Erythroblast (primary cell): Measurements from ENCODE around the gene GJA8.
"Not testable (repeated sequence)": the region's sequence is repeated elsewhere in the genome, so short reads cannot be mapped to it uniquely, and the experiment has no call there.

Source experiments
- DNase-seq, 2 experiments: peaks; one replicate each; lab custom pipeline; 2025; lab: John Stamatoyannopoulos, UW
- GATA1 ChIP-seq: IDR thresholded peaks from 2 replicates; pipeline ENCODE4 v1.6.1; 2011; ENCODE audit warnings: low read depth, mild to moderate bottlenecking, control low read depth, low read length, moderate library complexity
- POLR2A ChIP-seq: IDR thresholded peaks from 2 replicates; pipeline ENCODE4 v1.6.1; 2011; ENCODE audit warnings: mild to moderate bottlenecking, low read length

The GJA8 gene

DNA sequence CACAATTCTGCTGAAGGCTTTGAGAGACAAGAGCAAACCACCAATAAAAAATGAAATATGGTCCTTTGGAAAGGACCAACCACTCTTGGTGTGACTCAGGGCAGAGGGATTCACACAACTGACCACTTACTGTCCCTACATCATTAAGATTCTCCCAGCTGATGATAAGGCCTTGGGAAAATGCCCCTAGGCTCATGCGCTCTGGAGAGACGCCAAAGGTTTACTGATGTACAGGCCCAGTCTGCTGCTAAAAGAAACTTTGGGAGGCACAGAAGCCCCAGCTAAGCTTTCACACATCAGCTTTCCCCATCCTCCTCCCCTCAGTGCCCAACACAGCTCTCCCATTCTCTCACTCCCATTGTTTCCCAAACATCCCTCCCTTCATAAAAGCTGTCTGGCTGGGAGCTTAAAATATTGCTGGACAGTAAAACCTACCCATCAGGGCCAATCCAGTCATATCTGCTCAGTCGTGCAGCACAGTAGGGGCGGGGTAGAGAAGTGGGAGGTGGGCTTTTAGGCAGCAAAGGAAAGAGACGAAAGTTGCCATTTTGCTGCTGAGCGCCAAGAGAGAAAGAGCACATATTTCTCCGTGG lies at the start of gene GJA8:
GJA8 (plus strand) TSS at position 543 of the 593 bp plus-strand sequence. CDS start 5,161 bp downstream, outside the sequence.
- no peak for DNase-seq
- no peak for TF ChIP-seq GATA1
- no peak for TF ChIP-seq POLR2A

DNA sequence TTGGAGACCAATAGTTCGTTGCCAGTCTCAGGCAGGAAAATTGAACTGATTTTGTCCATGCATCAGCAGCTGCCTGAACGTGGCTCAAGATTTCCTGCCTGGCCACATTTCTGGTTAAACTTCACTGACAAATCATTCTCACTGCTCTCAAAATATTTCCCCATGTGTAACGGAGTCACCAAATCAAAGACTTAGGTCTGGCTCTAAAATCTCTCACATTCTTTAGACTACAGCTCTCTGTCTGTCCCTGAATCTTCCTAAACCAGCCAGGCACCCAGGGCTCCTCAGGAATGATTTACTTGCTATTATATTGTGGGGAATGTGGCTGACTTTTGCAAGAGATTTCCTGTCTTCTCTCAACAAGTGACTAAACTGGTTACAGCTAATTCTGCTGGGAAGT lies 49.2 kb upstream of the GJA8 start:
- no peak for DNase-seq
- TF ChIP-seq POLR2A (no peak), GATA1 (no peak)

DNA sequence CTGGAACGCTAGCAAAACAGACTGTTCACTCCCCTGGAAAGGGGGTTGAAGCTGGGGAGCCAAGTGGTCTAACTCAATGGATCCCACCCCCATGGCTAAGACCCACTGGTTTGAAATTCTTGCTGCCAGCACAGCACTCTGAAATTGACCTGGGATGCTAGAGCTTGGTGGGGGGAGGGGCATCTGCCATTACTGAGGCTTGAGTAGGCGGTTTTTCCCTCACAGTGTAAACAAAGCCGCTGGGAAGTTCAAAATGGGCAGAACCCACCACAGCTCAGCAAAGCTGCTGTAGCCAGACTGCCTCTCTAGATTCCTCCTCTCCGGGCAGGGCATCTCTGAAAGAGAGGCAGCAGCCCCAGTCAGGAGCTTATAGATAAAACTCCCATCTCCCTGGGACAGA lies 47.6 kb upstream of the GJA8 start:
- DNase-seq, result not testable (repeated sequence)

DNA sequence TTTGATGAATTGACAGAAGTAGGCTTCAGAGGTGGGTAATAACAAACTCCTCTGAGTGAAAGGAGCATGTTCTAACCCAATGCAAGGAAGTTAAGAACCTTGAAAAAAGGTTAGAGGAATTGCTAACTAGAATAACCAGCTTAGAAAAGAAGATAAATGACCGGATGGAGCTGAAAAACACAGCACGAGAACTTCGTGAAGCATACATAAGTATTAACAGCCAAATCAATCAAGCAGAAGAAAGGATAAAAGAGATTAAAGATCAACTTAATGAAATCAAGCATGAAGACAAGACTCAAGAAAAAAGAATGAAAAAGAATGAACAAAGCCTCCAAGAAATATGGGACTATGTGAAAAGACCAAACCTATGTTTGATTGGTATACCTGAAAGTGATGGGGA lies 46.6 kb upstream of the GJA8 start:
- DNase-seq, result not testable (repeated sequence)

DNA sequence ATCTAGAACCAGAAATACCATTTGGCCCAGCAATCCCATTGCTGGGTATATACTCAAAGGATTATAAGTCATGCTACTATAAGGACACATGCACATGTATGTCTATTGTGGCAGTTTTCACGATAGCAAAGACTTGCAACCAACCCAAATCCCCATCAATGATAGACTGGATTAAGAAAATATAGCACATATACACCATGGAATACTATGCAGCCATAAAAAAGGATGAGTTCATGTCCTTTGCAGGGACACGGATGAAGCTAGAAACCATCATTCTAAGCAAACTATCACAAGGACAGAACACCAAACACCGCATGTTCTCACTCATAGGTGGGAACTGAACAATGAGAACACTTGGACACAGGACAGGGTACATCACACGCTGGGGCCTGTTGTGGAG lies 35.4 kb upstream of the GJA8 start:
- not testable (repeated sequence) for DNase-seq

DNA sequence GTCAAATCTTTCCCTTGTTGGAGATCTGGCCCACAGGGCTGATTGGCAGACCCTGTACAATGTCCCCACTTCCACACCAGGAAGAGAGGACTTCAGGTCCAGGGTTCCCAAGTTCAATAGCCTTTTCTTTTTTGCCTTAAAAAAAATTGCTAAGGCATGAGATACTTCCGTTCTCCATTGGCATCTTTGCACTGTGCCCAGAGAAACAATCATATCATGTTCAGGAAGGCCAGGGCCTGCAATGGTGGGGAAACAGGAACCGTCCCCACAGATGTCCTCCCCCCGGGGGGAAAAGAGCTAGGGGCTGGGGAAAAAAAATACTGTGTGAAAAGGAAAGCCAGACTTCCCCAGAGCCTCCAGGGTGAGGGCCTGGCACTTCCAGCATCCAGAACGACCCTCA lies 24.6 kb upstream of the GJA8 start:
- no peak for TF ChIP-seq GATA1
- no peak for TF ChIP-seq POLR2A
- DNase-seq, result no peak

DNA sequence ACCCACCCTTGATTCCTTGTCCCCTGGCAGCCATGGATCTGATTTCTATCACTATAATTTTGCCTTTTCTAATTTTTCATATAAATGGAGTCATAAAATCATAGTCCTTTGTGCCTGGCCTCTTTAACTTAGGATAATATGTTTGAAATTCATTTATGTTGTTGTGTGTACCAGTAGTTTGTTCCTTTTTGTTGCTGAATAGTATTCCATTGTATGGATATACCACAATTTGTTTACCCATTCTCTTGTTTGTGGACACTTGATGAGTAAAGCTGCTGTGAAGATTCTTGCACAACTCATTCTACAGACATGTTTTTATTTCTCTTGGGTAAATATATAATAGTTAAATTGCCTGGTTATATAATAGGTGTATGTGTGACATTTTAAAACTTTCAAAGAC lies 22.7 kb upstream of the GJA8 start:
- DNase-seq, result no peak
- TF ChIP-seq POLR2A, result no peak

DNA sequence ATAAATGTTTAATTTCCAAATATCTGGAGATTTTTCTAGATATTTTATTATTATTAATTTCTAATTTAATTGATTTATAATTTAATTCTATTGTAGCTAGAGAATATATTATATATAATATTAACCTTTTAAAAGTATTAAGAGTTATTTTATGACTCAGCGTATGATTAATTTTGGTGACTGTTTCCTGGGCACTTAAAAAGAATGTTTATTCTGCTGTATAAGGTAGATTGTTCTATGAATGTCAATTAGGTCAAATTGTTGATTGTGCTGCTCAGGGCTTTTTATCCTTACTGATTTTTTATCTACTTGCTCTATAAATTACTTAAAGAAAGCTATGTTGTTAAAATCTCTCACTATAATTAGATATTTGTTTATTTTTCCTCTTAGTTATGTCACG lies 20.1 kb upstream of the GJA8 start:
- no peak for TF ChIP-seq POLR2A
- no peak for TF ChIP-seq GATA1

DNA sequence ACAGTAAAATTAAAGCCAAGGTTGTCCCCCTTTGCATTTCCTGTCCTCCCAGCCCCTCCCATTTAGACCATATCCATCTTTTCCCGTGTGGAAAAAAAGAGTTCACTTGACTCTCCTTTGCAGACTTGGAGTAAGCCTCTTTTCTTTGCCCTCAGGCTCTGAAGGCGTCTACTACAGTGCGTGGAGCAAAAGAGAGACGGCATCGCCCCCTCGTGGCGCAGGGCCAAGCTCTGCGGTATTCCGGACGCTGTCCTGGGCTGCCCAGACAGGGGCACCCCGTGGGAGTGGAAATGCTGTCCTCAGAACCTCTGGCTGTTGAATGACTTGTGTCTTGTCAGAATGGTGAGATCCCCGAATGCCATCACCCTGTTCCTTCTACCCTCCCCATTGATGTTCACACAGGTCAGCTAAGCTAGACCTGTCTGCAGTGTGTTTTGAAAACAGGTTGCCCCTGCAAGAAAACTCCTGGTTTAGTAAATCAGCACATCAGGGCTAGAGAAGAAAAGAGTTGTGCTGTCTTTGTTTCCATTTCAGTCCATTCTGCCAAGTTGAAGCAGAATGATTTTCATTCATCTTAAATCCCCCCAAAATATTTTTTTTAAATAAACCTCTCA lies 12.3 kb upstream of the GJA8 start:
- no peak for TF ChIP-seq POLR2A
- TF ChIP-seq GATA1, result no peak
- DNase-seq, result peak; percentile 65 to 74

More for the DNA sequence above, 20.1 kb upstream of the GJA8 start:
- no peak for DNase-seq

DNA sequence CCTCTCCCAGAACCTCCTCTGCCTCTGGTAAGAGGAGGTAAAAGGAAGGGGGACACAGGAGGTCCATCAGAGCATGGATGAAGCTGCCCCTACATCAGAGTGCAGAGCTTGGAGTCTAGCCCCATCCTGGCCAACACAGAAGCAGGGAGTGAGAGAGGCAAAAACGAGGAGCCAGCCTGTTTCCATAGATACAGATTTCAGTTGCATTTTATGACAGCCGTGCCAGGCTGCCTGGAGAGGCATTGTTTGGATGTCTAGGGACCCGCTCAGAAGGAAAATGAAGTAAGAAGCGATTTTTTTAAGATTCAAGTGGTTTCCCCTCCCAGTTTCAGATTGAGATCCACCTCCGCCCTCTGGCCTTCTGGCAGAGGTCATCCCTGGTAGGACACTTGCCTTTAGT lies 11.5 kb upstream of the GJA8 start:
- TF ChIP-seq GATA1, result no peak
- no peak for TF ChIP-seq POLR2A
- no peak for DNase-seq

DNA sequence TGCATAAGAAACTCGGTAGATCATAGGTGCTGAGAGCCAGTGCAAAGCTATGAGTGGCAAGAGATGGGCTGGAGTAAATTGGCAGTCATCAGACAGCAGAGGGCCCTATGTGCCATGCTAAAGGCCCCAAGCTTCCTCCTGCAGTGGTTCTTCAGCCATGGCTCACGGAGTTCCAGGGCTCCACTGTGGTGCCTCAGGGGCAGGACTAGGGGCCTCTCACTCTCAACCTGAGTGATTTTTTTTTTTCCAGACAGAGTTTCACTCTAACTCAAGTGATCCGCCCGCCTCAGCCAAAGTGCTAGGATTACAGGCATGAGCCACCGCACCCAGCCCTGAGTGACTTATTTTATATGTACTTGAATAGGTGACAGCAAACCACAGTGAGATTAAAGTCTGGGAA lies 10.4 kb upstream of the GJA8 start:
- peak in 1 of 2 experiments; percentile 27 for DNase-seq

DNA sequence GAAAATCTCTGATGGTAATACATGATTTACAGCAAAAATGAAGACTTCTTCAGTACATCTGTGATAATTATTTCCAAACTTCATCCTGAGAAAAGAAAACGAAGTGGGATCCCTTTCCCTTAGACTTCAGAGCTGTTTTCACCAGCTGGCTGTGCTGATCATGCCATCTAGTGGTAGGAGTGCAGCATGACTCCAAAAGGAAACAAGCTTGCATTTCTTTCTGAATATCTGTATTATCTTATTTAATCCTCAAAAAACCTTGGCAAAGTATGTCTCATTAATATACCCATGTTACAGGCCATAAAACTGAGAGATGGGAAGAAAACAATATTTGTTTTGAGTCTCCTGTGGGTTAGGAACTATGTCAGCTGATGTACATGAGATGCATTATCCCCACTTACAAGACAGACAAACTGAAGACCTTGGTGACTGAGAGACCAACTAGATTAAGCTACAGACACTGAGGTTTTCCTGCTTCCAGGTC lies 9.8 kb upstream of the GJA8 start:
- TF ChIP-seq POLR2A, result no peak
- TF ChIP-seq GATA1, result no peak
- DNase-seq, result peak; percentile 53 to 65

More for the DNA sequence above, 10.4 kb upstream of the GJA8 start:
- TF ChIP-seq POLR2A (no peak), GATA1 (no peak)

DNA sequence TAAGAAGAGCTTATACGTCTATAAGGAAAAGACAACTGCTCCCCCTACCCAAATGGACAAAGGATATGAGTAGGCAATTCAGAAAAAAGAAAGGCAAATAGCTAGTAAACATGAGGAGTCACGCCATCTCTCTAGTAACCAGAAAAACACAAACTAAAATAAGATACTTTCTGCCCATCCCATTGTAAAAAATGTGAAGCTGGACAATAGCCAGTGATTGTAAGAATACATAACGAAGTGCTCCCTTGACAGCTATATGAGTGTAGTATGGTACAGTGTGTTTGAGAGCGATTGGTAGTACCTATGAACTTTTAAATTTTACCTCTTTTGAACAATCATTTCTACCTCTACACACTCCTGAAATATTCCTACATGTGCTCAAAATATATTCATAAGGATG lies 7.5 kb upstream of the GJA8 start:
- no peak for DNase-seq
- TF ChIP-seq POLR2A, result no peak
- no peak for TF ChIP-seq GATA1

DNA sequence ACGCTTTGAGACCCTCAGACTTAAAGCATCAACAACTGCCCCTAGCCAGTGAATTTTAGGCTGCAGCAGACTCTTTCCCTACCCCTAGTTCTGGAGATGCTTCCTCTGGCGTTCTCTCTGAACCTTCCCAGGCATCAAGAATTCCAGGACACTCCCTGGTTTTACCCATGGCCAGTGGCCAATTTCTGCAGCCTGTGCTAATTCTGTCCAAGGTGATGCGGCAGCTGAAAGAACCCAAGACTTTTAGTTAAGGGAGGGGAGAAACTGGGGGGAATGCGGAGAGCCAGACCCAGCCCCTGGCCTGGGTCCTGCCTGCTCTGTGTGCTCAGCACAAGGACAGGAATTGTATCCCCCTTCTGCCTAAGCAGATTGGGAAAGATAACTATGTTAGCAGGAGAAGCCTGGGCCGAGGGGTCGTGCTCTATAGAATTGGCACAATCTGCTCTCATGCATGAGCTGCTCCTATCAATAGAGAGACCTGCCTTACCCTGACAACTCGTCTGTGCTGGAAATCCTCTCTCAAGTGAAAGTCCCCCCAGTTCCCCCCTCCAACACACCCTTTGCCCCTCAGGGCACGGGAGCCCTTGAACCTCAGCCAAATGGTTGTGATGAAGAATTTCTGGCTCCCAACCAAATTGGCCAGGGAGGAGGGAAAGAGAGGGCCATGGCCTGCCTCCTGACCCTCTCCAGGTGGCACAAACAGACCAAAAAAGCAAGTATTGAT lies 5.4 kb upstream of the GJA8 start:
- no peak for DNase-seq
- TF ChIP-seq POLR2A (no peak), GATA1 (no peak)

DNA sequence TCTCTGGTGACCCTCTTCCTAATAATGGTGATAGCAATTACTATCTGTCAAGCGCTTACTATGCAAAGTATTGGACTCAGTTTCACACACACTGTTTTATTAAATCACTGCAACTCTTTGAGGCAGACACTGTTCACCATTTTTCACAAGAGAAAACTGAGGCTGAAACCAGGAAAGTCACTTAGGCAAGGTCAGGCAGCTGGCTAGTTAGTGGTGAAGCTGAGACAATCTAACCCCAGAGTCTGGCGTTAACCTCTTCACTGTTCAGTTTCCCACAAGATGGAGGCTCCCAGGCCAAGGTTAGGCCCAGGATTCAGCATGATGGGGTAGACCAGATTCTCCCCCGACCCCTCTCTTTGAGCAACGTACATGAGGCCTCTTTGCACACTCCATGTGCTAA lies 4.8 kb upstream of the GJA8 start:
- no peak for DNase-seq

More for the DNA sequence above, 4.8 kb upstream of the GJA8 start:
- no peak for TF ChIP-seq GATA1
- no peak for TF ChIP-seq POLR2A
